Neural cell (in vitro differentiated cells): Measurements from ENCODE around the gene SLC12A5. TPM values are rescaled to one million over a fixed set of nuclear protein-coding genes. Genes with fewer than 3 reads are reported as not detected.
A peak's percentile ranks its signal among the peaks of the same experiment; 100 is the strongest.

Source experiments
- H2AFZ ChIP-seq: fragments of 200-600, 300-800 bp; sonication (generic), shearing (Covaris generic); 2 replicates; pipeline ENCODE4 v1.6.0; 2014; ENCODE audit warnings: low read depth, mild to moderate bottlenecking, antibody characterized with exemption, low read length, moderate library complexity
- H3F3A ChIP-seq: fragments of 200-600 bp; shearing (Covaris generic); 2 replicates; pipeline ENCODE4 v1.6.1; 2016; ENCODE audit warnings: mild to moderate bottlenecking, moderate library complexity, mixed read lengths, antibody characterized with exemption, low read length; ENCODE audit not compliant: insufficient read depth, poor library complexity, severe bottlenecking
- H3K27ac ChIP-seq: fragments of 200-600, 300-800 bp; sonication (generic), shearing (Covaris generic); 2 replicates; pipeline ENCODE4 v1.5.1; 2014; ENCODE audit warnings: mild to moderate bottlenecking, low read length, moderate library complexity
- H3K27me3 ChIP-seq: fragments of 300-800, 200-600 bp; sonication (generic), shearing (Covaris generic); 2 replicates; pipeline ENCODE4 v1.6.0; 2014; ENCODE audit warnings: mild to moderate bottlenecking, low read depth, low read length, moderate library complexity; ENCODE audit not compliant: insufficient read depth
- H3K36me3 ChIP-seq: fragments of 300-800, 200-600 bp; sonication (generic), shearing (Covaris generic); 2 replicates; pipeline ENCODE4 v1.5.1; 2014; ENCODE audit warnings: mild to moderate bottlenecking, antibody characterized with exemption, low read length, moderate library complexity; ENCODE audit not compliant: insufficient read depth
- H3K4me2 ChIP-seq: fragments of 300-800, 200-600 bp; sonication (generic), shearing (Covaris generic); 2 replicates; pipeline ENCODE4 v1.6.0; 2014; ENCODE audit warnings: mild to moderate bottlenecking, low read length
- H3K4me3 ChIP-seq: fragments of 300-800, 200-600 bp; sonication (generic), shearing (Covaris generic); 2 replicates; pipeline ENCODE4 v1.5.1; 2014; ENCODE audit warnings: mild to moderate bottlenecking, low read length, moderate library complexity
- H3K79me2 ChIP-seq: fragments of 200-600 bp; shearing (Covaris generic); replicated peaks from 2 replicates; pipeline ENCODE4 v1.6.0; 2014; ENCODE audit warnings: mild to moderate bottlenecking, low read length, moderate library complexity; ENCODE audit not compliant: insufficient read depth
- H3K9ac ChIP-seq: fragments of 300-800, 200-600 bp; sonication (generic), shearing (Covaris generic); 2 replicates; pipeline ENCODE4 v1.6.1; 2016; ENCODE audit warnings: mild to moderate bottlenecking, low read length, mixed read lengths
- H3K9me2 ChIP-seq: fragments of 200-600 bp; shearing (Covaris generic); 2 replicates; pipeline ENCODE4 v1.6.1; 2016; ENCODE audit warnings: mild to moderate bottlenecking, low read length, mixed read lengths; ENCODE audit not compliant: insufficient read depth
- H3K9me3 ChIP-seq: fragments of 200-600, 300-800 bp; sonication (generic), shearing (Covaris generic); 2 replicates; pipeline ENCODE4 v1.6.1; 2016; ENCODE audit warnings: mild to moderate bottlenecking, mixed run types, low read length, moderate library complexity, mixed read lengths
- H4K20me1 ChIP-seq: fragments of 200-600 bp; shearing (Covaris generic); 2 replicates; pipeline ENCODE4 v1.6.1; 2016; ENCODE audit warnings: mild to moderate bottlenecking, mixed run types; ENCODE audit not compliant: insufficient read depth
- CTCF ChIP-seq: fragments of 450-650 bp; IDR thresholded peaks from 2 replicates; pipeline ENCODE4 v1.5.1; 2014; ENCODE audit warnings: antibody characterized with exemption, mild to moderate bottlenecking, moderate library complexity; ENCODE audit not compliant: poor library complexity, severe bottlenecking
- EP300 ChIP-seq: fragments of 450-650 bp; conservative IDR thresholded peaks from 2 replicates; pipeline ENCODE4 v1.6.1; 2014; ENCODE audit warnings: antibody characterized with exemption, mild to moderate bottlenecking, moderate library complexity; ENCODE audit not compliant: poor library complexity, severe bottlenecking
- EZH2 ChIP-seq: fragments of 200-600, 300-800 bp; shearing (Covaris generic), sonication (generic); IDR thresholded peaks from 2 replicates; pipeline ENCODE4 v1.6.1; 2014; ENCODE audit warnings: antibody characterized with exemption, low read length, borderline replicate concordance, mild to moderate bottlenecking; ENCODE audit not compliant: insufficient read depth, poor library complexity, severe bottlenecking
- MXI1 ChIP-seq: fragments of 450-650 bp; conservative IDR thresholded peaks from 2 replicates; pipeline ENCODE4 v1.6.1; 2014; ENCODE audit warnings: antibody characterized with exemption, mild to moderate bottlenecking; ENCODE audit not compliant: poor library complexity, severe bottlenecking
- POLR2AphosphoS5 ChIP-seq: IDR thresholded peaks from 2 replicates; pipeline ENCODE4 v1.6.1; 2012
- RAD21 ChIP-seq: fragments of 450-650 bp; conservative IDR thresholded peaks from 2 replicates; pipeline ENCODE4 v1.6.1; 2014; ENCODE audit warnings: antibody characterized with exemption, mild to moderate bottlenecking, moderate library complexity
- REST ChIP-seq: IDR thresholded peaks from 2 replicates; pipeline ENCODE4 v1.6.1; 2012; ENCODE audit warnings: borderline replicate concordance
- SMC3 ChIP-seq: fragments of 450-650 bp; conservative IDR thresholded peaks from 2 replicates; pipeline ENCODE4 v1.6.1; 2014; ENCODE audit warnings: antibody characterized with exemption, mild to moderate bottlenecking, moderate library complexity; ENCODE audit not compliant: poor library complexity
- TAF1 ChIP-seq: IDR thresholded peaks from 2 replicates; pipeline ENCODE4 v1.6.1; 2012; ENCODE audit warnings: low read depth
- polyA plus RNA-seq: library from polyadenylated mRNA; depleted of rRNA; stranded (reverse); fragments of >200 nt; gene quantifications from 2 replicates; pipeline ENCODE4 v1.2.3, GENCODE V29; 2014

The SLC12A5 gene
- polyA plus RNA-seq, 1 donor from 2014 or later = 53.1 TPM

GRCh38 chr20:46021361-46022359, 7.4 kb upstream of the SLC12A5 start:
- H3K9me2 ChIP-seq = no peaks in the 10 kb centered on the region
- peak overlapping the region; percentile 57 for H3K4me2 ChIP-seq
- peak overlapping the region; percentile 83 for H2AFZ ChIP-seq
- H3K27ac ChIP-seq = peak overlapping the region; percentile 96
- H3K9ac ChIP-seq = peak overlapping the region; percentile 88
- peak overlapping the region; percentile 79 for H3K4me3 ChIP-seq
- no peaks in the 10 kb centered on the region for H3K36me3 ChIP-seq
- H3K79me2 ChIP-seq = peaks cover 31% of the 10 kb centered on the region
- no peaks in the 10 kb centered on the region for H3K9me3 ChIP-seq
- H3K27me3 ChIP-seq = no peaks in the 10 kb centered on the region
- no peaks in the 10 kb centered on the region for H3F3A ChIP-seq
- H4K20me1 ChIP-seq = no peaks in the 10 kb centered on the region
- TF ChIP-seq MXI1 (no peak), CTCF (no peak), REST (peak; percentile 70), EP300 (no peak), POLR2AphosphoS5 (peak; percentile 67), SMC3 (peak; percentile 12), TAF1 (peak; percentile 50), EZH2 (no peak), RAD21 (no peak)

GRCh38 chr20:46022411-46023147, 6.4 kb upstream of the SLC12A5 start:
- TF ChIP-seq EP300 (no peak), SMC3 (peak; percentile 76), TAF1 (no peak), POLR2AphosphoS5 (peak; percentile 1), CTCF (peak; percentile 82), RAD21 (peak; percentile 85)
- no peaks in the 10 kb centered on the region for H4K20me1 ChIP-seq
- H3K4me3 ChIP-seq = peak overlapping the region; percentile 79
- peak overlapping the region; percentile 82 for H3K4me2 ChIP-seq
- H3K9ac ChIP-seq = peak overlapping the region; percentile 88
- no peaks in the 10 kb centered on the region for H3F3A ChIP-seq
- H3K9me3 ChIP-seq = no peaks in the 10 kb centered on the region
- H3K27ac ChIP-seq = peak overlapping the region; percentile 96
- no peaks in the 10 kb centered on the region for H3K27me3 ChIP-seq
- H2AFZ ChIP-seq = peak overlapping the region; percentile 19
- H3K36me3 ChIP-seq = no peaks in the 10 kb centered on the region
- H3K79me2 ChIP-seq = peaks cover 40% of the 10 kb centered on the region
- H3K9me2 ChIP-seq = no peaks in the 10 kb centered on the region
